ENCODE results near the gene MMADHC. TPM values are rescaled to one million over a fixed set of nuclear protein-coding genes. Genes with fewer than 3 reads are reported as not detected.

MMADHC gene
- total and polyA plus RNA-seq, 4 donors: 67.8 to 97.5 (median 88.0) TPM

- Histone ChIP-seq H3K9me3 (ENCODE audit: control insufficient read depth in 4 of 4, low read length in 3 of 4) (no peaks in the 10 kb centered on the region), H3K9ac (ENCODE audit: low read depth in 1 of 2, low read length in 2 of 2) (no peak overlapping the region), H3K27me3 (ENCODE audit: control insufficient read depth in 4 of 4, insufficient read depth in 4 of 4, low read length in 3 of 4) (no peaks in the 10 kb centered on the region), H3K27ac (ENCODE audit: low read depth in 1 of 2, low read length in 2 of 2) (no peak overlapping the region), H3K4me3 (ENCODE audit: low read depth in 1 of 3, low read length in 3 of 3) (no peak overlapping the region), H3K4me1 (ENCODE audit: control insufficient read depth in 4 of 4, insufficient read depth in 4 of 4, low read length in 3 of 4) (no peaks in the 10 kb centered on the region), H3K36me3 (ENCODE audit: control insufficient read depth in 4 of 4, insufficient read depth in 3 of 4, low read depth in 1 of 4, low read length in 3 of 4) (no peaks in the 10 kb centered on the region)
- DNase-seq (ENCODE audit: low spot score): no peak
- TF ChIP-seq YY1 (IDR thresholded peaks at IDR 0.05) (no peak), ATF3 (IDR thresholded peaks at IDR 0.05) (no peak), MAX (IDR thresholded peaks at IDR 0.05) (no peak), HNF4A (conservative IDR thresholded peaks at IDR 0.05) (no peak), HNF4G (IDR thresholded peaks at IDR 0.05) (no peak), FOXA1 (IDR thresholded peaks at IDR 0.05) (no peak), EGR1 (IDR thresholded peaks at IDR 0.05; ENCODE audit: low read depth in 2 of 2) (no peak), ZBTB33 (IDR thresholded peaks at IDR 0.05) (no peak), SP1 (IDR thresholded peaks at IDR 0.05) (no peak), GABPA (IDR thresholded peaks at IDR 0.05 in 1 of 2, conservative IDR thresholded peaks at IDR 0.05 in 1 of 2) (no peak), NR2F2 (IDR thresholded peaks at IDR 0.05) (no peak), JUND (IDR thresholded peaks at IDR 0.05) (no peak), TAF1 (conservative IDR thresholded peaks at IDR 0.05) (no peak)
These were observed 41.5 kb upstream of the MMADHC start for GRCh38 chr2:149629026-149629425.

- WGBS: 90% methylated on average over 1 of the region's 1 CpG
- TF ChIP-seq TAF1 (conservative IDR thresholded peaks at IDR 0.05) (no peak), REST (IDR thresholded peaks at IDR 0.05) (no peak), EGR1 (IDR thresholded peaks at IDR 0.05; ENCODE audit: low read depth in 2 of 2) (no peak), SP1 (IDR thresholded peaks at IDR 0.05) (no peak), ATF3 (IDR thresholded peaks at IDR 0.05) (no peak), FOXA2 (IDR thresholded peaks at IDR 0.05) (no peak), JUND (IDR thresholded peaks at IDR 0.05) (no peak), HNF4A (conservative IDR thresholded peaks at IDR 0.05) (no peak), RAD21 (IDR thresholded peaks at IDR 0.05) (no peak), NR2F2 (IDR thresholded peaks at IDR 0.05) (no peak)
These were observed 39.7 kb upstream of the MMADHC start for GRCh38 chr2:149627111-149627801.

More at GRCh38 chr2:149627111-149627801, 39.7 kb upstream of the MMADHC start:
- Histone ChIP-seq H3K27me3 (ENCODE audit: control insufficient read depth in 4 of 4, insufficient read depth in 4 of 4, low read length in 3 of 4) (no peaks in the 10 kb centered on the region), H3K36me3 (ENCODE audit: control insufficient read depth in 4 of 4, insufficient read depth in 3 of 4, low read depth in 1 of 4, low read length in 3 of 4) (no peaks in the 10 kb centered on the region), H3K4me3 (ENCODE audit: low read depth in 1 of 3, low read length in 3 of 3) (no peak overlapping the region), H3K9ac (ENCODE audit: low read depth in 1 of 2, low read length in 2 of 2) (no peak overlapping the region), H3K27ac (ENCODE audit: low read depth in 1 of 2, low read length in 2 of 2) (no peak overlapping the region), H3K9me3 (ENCODE audit: control insufficient read depth in 4 of 4, low read length in 3 of 4) (no peaks in the 10 kb centered on the region), H3K4me1 (ENCODE audit: control insufficient read depth in 4 of 4, insufficient read depth in 4 of 4, low read length in 3 of 4) (no peaks in the 10 kb centered on the region)
- no peak for DNase-seq (ENCODE audit: low spot score)

All from liver (tissue), 9 donors.